Fibroblast of villous mesenchyme (primary cell): ENCODE measurements around the gene MARK3. TPM values are rescaled to one million over a fixed set of nuclear protein-coding genes. Genes with fewer than 3 reads are reported as not detected.

Experiments
- DNase-seq: peaks from one replicate; pipeline ENCODE4 v3.0.0-alpha.2; 2010; ENCODE audit warnings: low read depth
- H3K4me3 ChIP-seq: 2 replicates; pipeline ENCODE4 v1.5.1; 2011; ENCODE audit warnings: low read depth, mild to moderate bottlenecking, low read length
- total RNA-seq: library from RNA; depleted of rRNA; stranded (reverse); fragments of >200 nt; gene quantifications from 2 replicates; pipeline ENCODE4 v1.2.3, GENCODE V29; 2012
- TF ChIP-seq, protein P1 (sequence below): IDR thresholded peaks from 2 replicates; pipeline ENCODE4 v1.5.1; 2012; ENCODE audit warnings: low read depth, mild to moderate bottlenecking, low read length; ENCODE audit not compliant: insufficient read depth

The MARK3 gene
- total RNA-seq, 1 donor = 108 TPM

DNA sequence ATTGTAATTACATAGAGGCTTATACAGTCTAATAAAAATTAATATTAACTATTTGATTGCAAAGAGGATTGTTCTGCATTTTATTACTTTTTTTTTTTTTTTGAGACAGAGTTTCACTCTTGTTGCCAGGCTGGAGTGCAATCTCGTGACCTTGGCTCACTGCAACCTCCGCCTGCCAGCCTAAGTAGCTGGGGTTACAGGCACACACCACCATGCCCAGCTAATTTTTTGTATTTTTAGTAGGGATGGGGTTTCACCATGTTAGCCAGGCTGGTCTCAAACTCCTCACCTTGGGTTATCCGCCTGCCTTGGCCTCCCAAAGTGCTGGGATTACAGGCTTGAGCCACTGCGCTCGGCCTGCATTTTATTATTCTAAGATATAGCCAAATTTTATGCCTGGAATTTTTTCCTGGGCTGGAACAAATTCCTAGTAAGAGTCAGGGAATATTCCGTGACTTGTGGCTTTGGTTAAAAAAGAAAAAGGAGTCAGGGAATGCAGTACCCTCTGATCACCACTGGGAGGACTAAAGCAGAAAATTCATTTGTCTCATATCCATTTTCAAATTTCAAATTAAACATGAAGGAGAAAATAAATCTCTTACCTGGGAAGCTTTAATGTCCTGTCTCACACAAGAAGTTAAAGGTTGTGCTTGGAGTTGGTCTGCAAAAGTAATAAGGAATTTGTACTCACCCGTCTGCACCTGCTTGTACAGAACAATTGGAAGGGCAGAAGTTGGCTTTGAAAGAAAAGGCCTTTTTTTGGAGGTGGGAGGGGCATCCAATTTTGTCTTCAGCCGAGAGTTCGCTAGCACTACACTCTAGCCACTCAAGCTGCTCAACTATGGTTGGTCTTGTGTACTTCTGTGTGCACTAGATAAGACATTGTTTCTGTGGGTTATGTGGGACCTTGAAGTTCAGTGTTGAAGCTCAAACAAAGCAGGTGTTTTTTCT is 8.7 kb downstream of the MARK3 start:
- H3K4me3 ChIP-seq = no peak overlapping the region
- peak; percentile 74 for DNase-seq
- TF ChIP-seq, protein P1, sequence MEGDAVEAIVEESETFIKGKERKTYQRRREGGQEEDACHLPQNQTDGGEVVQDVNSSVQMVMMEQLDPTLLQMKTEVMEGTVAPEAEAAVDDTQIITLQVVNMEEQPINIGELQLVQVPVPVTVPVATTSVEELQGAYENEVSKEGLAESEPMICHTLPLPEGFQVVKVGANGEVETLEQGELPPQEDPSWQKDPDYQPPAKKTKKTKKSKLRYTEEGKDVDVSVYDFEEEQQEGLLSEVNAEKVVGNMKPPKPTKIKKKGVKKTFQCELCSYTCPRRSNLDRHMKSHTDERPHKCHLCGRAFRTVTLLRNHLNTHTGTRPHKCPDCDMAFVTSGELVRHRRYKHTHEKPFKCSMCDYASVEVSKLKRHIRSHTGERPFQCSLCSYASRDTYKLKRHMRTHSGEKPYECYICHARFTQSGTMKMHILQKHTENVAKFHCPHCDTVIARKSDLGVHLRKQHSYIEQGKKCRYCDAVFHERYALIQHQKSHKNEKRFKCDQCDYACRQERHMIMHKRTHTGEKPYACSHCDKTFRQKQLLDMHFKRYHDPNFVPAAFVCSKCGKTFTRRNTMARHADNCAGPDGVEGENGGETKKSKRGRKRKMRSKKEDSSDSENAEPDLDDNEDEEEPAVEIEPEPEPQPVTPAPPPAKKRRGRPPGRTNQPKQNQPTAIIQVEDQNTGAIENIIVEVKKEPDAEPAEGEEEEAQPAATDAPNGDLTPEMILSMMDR = peak; percentile 83

- DNase-seq = peak; percentile 71
- TF ChIP-seq, protein P1 = no peak
Observed at GRCh38 chr14:103395244-103395643, 10.0 kb downstream of the MARK3 start.

DNA sequence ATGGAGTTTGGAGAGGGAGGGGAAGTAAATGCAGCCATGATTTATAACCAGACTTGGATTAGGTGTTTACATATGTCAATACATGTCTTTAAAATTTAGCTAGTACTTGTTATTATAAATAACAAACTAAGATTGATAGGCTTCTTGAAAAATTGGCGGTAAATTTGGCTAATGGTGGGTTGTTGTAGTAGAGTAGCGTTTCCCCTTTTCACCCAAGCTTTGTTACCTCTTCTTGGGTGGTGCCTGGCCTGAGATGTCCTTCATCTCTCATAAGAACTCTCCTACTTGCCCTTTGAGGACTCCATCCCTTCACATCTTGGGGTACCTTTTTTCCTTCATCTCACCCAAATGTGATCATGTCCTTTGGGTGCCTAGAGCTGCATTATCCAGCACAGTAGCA is 11.2 kb downstream of the MARK3 start:
- TF ChIP-seq, protein P1 = no peak
- no peak for DNase-seq
- H3K4me3 ChIP-seq = no peak overlapping the region

More at GRCh38 chr14:103395244-103395643, 10.0 kb downstream of the MARK3 start:
- H3K4me3 ChIP-seq = no peak overlapping the region

GRCh38 chr14:103398427-103399195 is 13.4 kb downstream of the MARK3 start:
- TF ChIP-seq, protein P1 = no peak
- DNase-seq = peak; percentile 79
- no peak overlapping the region for H3K4me3 ChIP-seq

GRCh38 chr14:103400537-103400936 is 15.3 kb downstream of the MARK3 start:
- TF ChIP-seq, protein P1 = no peak
- DNase-seq = no peak
- H3K4me3 ChIP-seq = no peak overlapping the region

DNA sequence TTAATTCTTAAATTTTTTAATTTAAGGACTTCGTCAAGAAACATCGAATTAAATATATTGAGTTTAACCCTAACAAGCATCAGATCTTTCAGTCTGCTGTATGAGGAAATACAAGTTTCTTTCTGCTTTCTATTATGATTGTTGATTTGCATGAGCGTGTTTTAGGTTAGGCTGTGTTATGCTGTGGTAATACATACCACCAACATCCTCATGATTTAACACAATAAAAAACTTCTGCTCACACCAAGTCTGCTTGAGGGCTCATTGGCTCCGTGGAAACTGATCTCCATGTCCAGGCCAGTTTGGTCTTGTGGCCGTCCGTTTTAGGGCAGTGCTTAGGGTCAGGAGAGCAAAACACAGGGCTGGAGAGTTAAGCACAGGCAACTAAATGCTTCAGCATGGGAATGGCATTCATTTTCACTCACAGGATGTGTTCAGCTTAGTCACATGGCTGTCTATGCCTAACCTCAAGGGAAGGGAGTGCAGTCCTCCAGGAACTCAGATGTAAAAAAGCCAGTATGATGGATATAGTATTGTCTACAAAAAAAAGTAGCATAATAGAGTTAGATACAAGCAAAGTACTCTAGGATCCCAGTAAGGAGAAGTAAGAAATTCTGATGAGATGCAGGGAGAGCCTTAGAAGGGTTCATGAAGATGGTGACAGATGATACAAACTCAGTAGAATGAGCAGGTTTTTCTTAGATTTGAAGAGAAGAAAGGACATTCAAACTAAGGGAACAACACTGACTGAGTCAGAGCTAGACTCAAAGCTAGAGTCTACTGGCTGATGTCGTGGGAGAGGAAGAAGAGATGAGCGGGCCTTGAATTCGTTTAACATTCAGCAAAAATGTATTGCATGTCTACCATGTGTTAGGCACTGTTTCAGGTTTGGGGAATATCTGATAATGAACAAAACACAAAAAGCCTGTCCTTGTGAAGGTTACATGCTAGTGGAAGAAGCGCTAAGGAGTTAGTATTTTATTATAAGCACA is 16.3 kb downstream of the MARK3 start:
- TF ChIP-seq, protein P1 = no peak
- DNase-seq = peak; percentile 91
- no peak overlapping the region for H3K4me3 ChIP-seq
